Measurements from ENCODE around the gene LENG8. TPM values are rescaled to one million over a fixed set of nuclear protein-coding genes. Genes with fewer than 3 reads are reported as not detected.

Gene LENG8
- total and polyA plus RNA-seq, 11 donors, result 23.6 to 93.9 (median 58.8) TPM

DNA sequence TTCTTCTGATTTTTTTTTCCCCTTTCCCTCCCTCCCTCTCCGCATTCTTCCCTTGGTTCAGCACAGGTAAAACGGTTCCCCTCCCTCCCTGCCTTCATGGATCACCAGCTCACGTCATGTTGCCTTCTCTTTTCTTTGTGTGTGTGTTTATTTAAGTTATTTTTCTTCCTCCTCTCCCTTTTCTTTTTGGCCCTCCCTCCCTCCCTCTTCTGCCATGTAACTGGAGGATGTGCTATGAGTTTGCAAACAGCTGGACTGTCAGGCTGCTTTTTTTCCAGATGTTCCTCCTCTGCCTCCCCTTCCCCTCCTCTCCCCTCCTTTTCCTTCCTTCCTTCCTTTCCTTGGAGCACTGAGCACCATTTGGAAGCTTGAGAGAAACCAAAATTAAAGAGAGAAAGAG lies 12.6 kb downstream of the LENG8 start:
- intact Hi-C loops (cut with DNase I), result loop anchor here in 2 of 10 donors (2.0 to 5.0 kb wide), 2 partner anchors 13 to 589 kb away; partner anchors contain the start of gene LENG8 (in 1 of the 2)
- ATAC-seq, result no peak
- Histone ChIP-seq H3K36me3 (peaks cover 0 to 59% (median 54%) of the 10 kb centered on the region in 9 donors), H3K27me3 (peaks cover 0 to 6% (median 0%) of the 10 kb centered on the region in 9 donors), H3K9me3 (no peaks in the 10 kb centered on the region), H3K4me1 (peaks cover 0 to 49% (median 30%) of the 10 kb centered on the region in 12 donors), H3K4me3 (peak overlapping the region in 1 of 12 donors; percentile 73), H3K27ac (peak overlapping the region in 9 of 12 donors; percentile 94 to 99 (median 99))
- WGBS, 4 donors, result 47 to 62% (median 59%) methylated on average over 3 of the region's 3 CpGs
- TF ChIP-seq CTCF (IDR thresholded peaks at IDR 0.05) (no peak), POLR2A (IDR thresholded peaks at IDR 0.05) (no peak)
- no peak for DNase-seq

DNA sequence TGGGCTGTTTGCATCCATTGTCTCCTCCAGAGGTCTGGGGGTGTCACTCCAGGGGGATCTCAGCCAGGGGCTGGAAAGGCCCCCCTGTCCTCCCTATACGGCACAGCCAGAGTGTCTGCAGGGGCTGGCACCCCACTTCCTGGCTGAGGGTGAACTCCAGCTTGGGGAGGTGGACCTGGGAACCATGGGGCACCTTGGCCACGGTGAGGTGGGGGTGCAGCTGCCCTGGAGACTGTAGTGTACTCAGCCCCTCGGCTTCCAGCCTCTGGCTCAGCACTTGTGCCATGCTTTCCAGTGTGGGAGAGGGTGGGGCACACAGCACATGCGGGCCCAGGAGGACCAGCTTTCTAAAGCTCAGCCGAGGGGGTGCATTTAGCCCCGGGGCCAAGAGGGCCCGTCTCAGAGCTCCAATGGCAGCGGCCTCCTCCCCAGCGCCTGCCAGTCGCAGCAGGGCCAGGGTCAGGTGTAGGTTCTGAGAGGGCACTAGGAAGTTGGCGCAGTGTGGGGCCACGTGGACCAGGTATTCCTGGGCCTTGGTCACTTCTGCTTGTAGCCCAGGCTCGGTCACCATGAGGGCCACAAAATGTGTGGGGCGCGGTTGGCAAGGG lies 13.2 kb downstream of the LENG8 start:
- Histone ChIP-seq H3K36me3 (peaks cover 0 to 54% (median 49%) of the 10 kb centered on the region in 9 donors), H3K27ac (peak overlapping the region; percentile 94 to 99 (median 98)), H3K9me3 (no peaks in the 10 kb centered on the region), H3K4me3 (peak overlapping the region in 11 of 12 donors; percentile 40 to 78 (median 68)), H3K4me1 (peaks cover 0 to 49% (median 30%) of the 10 kb centered on the region in 12 donors), H3K27me3 (peaks cover 0 to 6% (median 0%) of the 10 kb centered on the region in 9 donors)
- TF ChIP-seq CTCF (IDR thresholded peaks at IDR 0.05) (no peak), POLR2A (IDR thresholded peaks at IDR 0.05) (no peak)
- intact Hi-C loops (cut with DNase I), result loop anchor here in 2 of 10 donors (2.0 to 5.0 kb wide), 2 partner anchors 13 to 590 kb away; partner anchors contain the start of gene LENG8 (in 1 of the 2)
- no peak for DNase-seq
- ATAC-seq, result no peak
- 56 to 65% (median 63%) methylated on average over 10 to 15 of the region's 15 CpGs for WGBS, 4 donors

DNA sequence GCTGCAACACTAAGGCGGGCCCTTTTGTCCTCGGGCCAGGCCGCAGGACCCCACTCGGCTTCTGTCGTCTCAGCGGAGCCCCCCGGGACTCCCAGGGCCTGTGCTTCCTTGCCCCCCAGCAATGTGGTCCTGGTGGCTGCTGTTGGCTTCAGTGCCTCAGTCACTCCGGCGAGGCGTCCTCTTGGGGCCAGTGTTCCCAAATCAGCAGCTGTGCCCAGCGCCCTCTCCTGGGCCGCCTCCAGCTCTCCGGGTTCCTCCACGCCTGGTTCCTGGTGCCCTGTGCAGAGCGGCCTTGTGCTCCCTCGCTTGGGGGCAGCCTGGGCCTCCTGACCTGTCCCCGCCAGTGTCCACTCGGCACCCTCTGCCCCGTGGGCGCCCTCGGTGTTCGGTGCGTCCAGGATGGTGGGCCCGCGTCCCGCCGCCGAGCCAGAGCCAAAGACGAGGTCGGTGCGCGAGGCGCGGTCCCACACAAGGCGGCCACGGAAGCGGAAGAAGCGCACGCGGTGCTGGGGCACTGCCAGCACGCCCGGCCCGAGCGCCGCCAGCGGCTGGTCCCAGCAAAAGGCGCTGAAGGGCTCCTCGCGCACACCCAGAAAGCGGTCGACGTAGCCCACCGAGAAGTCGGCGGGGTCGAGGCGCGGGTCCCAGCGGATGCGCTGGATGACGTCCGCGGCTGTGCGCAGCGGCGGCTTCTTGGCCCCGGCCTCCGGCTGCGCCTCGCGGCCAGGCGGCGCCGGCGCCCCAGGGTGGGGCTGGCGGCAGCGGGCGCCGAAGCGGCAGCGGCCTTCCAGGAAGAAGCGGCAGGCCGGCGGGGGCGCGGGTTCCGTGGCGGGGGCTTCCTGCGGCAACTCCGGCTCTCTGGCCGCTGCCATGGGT lies 13.9 kb downstream of the LENG8 start:
- DNase-seq (peak; percentile 77 to 87 (median 85)), ATAC-seq (peak in 3 of 4 donors; percentile 24 to 37 (median 35))
- intact Hi-C loops (cut with DNase I), result loop anchor here in 4 of 10 donors (1.0 to 5.0 kb wide), 3 partner anchors 14 to 591 kb away; partner anchors contain the start of gene LENG8 (in 3 of the 4)

More for the DNA sequence above, 13.9 kb downstream of the LENG8 start:
- Histone ChIP-seq H3K27me3 (peaks cover 0 to 6% (median 0%) of the 10 kb centered on the region in 9 donors), H3K9me3 (no peaks in the 10 kb centered on the region), H3K4me3 (peak overlapping the region; percentile 40 to 78 (median 64)), H3K27ac (peak overlapping the region; percentile 94 to 99 (median 98)), H3K4me1 (peaks cover 0 to 49% (median 30%) of the 10 kb centered on the region in 12 donors), H3K36me3 (peaks cover 0 to 46% (median 41%) of the 10 kb centered on the region in 9 donors)
- TF ChIP-seq POLR2A (IDR thresholded peaks at IDR 0.05), result peak in 1 of 2 donors; percentile 22
- TF ChIP-seq CTCF (IDR thresholded peaks at IDR 0.05), result peak in 5 of 12 donors; percentile 12 to 45 (median 32)
- 4 to 9% (median 6%) methylated on average over 32 to 91 of the region's 91 CpGs for WGBS, 4 donors
